HCT116 (cell line): ENCODE data around the gene TPH2. TPM values are rescaled to one million over a fixed set of nuclear protein-coding genes. Genes with fewer than 3 reads are reported as not detected.

Source experiments
- ATAC-seq: fragments of 200-7000 bp; cut with Tn5 transposase; 2 replicates; pipeline ENCODE4 v1.9.1; 2020; ENCODE audit warnings: mild to moderate bottlenecking, moderate library complexity
- BruUV-seq: library from RNA; stranded (reverse); fragments of 400-500 nt; replicated peaks from 2 replicates; lab custom pipeline; 2021; lab: Mats Ljungman, UMichigan
- CTCF ChIA-PET: fragments of 300-600 bp; sonication (Branson Sonifier 250); formaldehyde crosslinking; loops from one replicate; lab custom pipeline; 2021; ENCODE audit warnings: antibody characterized with exemption; lab: Charles Lee
- POLR2A ChIA-PET: fragments of 300-600, 350-600 bp; sonication (Branson Sonifier 250); formaldehyde crosslinking; loops from one replicate; lab custom pipeline; 2021; ENCODE audit warnings: antibody characterized with exemption; lab: Charles Lee
- RAD21 ChIA-PET, 2 experiments: fragments of 300-600 bp; sonication (Branson Sonifier 250); formaldehyde crosslinking; loops; one replicate each; lab custom pipeline; 2023; ENCODE audit warnings: low total read pairs in 2 of 2; ENCODE audit not compliant: uncharacterized antibody in 2 of 2, unreplicated experiment in 2 of 2, low non-redundant PET in 1 of 2; lab: Charles Lee
- DNase-seq: peaks from one replicate; pipeline ENCODE4 v3.0.0-alpha.2; 2010; ENCODE audit warnings: low read depth, low spot score
- H2AFZ ChIP-seq: fragments of 200-600 bp; shearing (Covaris generic), sonication (generic); 2 replicates; pipeline ENCODE4 v1.6.1; 2017; ENCODE audit warnings: low read depth, mixed run types, mixed read lengths, antibody characterized with exemption, low read length; ENCODE audit not compliant: poor library complexity, severe bottlenecking
- H3K27ac ChIP-seq: 2 replicates; pipeline ENCODE4 v1.5.1; 2012; ENCODE audit warnings: low read depth, low read length
- H3K27me3 ChIP-seq: fragments of 200-600 bp; sonication (generic); 2 replicates; pipeline ENCODE4 v1.6.1; 2016; ENCODE audit warnings: mixed run types, low read length, mixed read lengths; ENCODE audit not compliant: insufficient read depth
- H3K36me3 ChIP-seq, 2 experiments: fragments of 200-500 bp in 1 of 2; fragments of 200-600 bp in 1 of 2; sonication (Bioruptor generic) in 1 of 2; sonication (generic) in 1 of 2; 2 replicates each; pipeline versions ENCODE4 v1.5.1 to v1.6.1; 2014 to 2016; ENCODE audit warnings: low read length in 2 of 2, inconsistent platforms in 1 of 2, mixed read lengths in 1 of 2, mixed run types in 1 of 2; ENCODE audit not compliant: insufficient read depth in 2 of 2, control insufficient read depth in 1 of 2
- H3K4me1 ChIP-seq, 2 experiments: fragments of 200-600 bp in 1 of 2; sonication (generic) in 1 of 2; 2 replicates each; pipeline versions ENCODE4 v1.5.1 to v1.6.1; 2012 to 2017; ENCODE audit warnings: low read length in 2 of 2, inconsistent platforms in 1 of 2, mild to moderate bottlenecking in 1 of 2, mixed read lengths in 1 of 2, mixed run types in 1 of 2, moderate library complexity in 1 of 2; ENCODE audit not compliant: insufficient read depth in 2 of 2, control insufficient read depth in 1 of 2
- H3K4me2 ChIP-seq: fragments of 200-600 bp; sonication (generic); 2 replicates; pipeline ENCODE4 v1.6.1; 2017; ENCODE audit warnings: mixed run types, low read length, mixed read lengths
- H3K4me3 ChIP-seq, 2 experiments: fragments of 200-600 bp in 1 of 2; sonication (generic) in 1 of 2; replicated peaks in 1 of 2; 2 replicates each; pipeline ENCODE4 v1.5.1; 2011 to 2016; ENCODE audit warnings: low read length in 2 of 2, control low read depth in 1 of 2, low read depth in 1 of 2, mild to moderate bottlenecking in 1 of 2, mixed read lengths in 1 of 2, mixed run types in 1 of 2
- H3K79me2 ChIP-seq: fragments of 200-600 bp; sonication (generic); 2 replicates; pipeline ENCODE4 v1.6.1; 2017; ENCODE audit warnings: mild to moderate bottlenecking, mixed run types, low read length, moderate library complexity, mixed read lengths; ENCODE audit not compliant: insufficient read depth
- H3K9ac ChIP-seq: fragments of 200-600 bp; sonication (generic); 2 replicates; pipeline ENCODE4 v1.6.1; 2016; ENCODE audit warnings: low read length, mixed read lengths
- H3K9me2 ChIP-seq: fragments of 200-600 bp; sonication (generic), shearing (Covaris generic); 2 replicates; pipeline ENCODE4 v1.6.1; 2017; ENCODE audit warnings: mixed run types, mild to moderate bottlenecking, moderate library complexity; ENCODE audit not compliant: insufficient read depth
- H3K9me3 ChIP-seq, 2 experiments: fragments of 200-500 bp in 1 of 2; fragments of 200-600 bp in 1 of 2; sonication (Bioruptor generic) in 1 of 2; sonication (generic) in 1 of 2; 2 replicates each; pipeline ENCODE4 v1.6.1; 2014 to 2017; ENCODE audit warnings: low read length in 2 of 2, mixed read lengths in 2 of 2, inconsistent platforms in 1 of 2, low read depth in 1 of 2, mild to moderate bottlenecking in 1 of 2, mixed run types in 1 of 2, moderate library complexity in 1 of 2; ENCODE audit not compliant: control insufficient read depth in 1 of 2, insufficient read depth in 1 of 2
- H4K20me1 ChIP-seq: fragments of 200-600 bp; sonication (generic), shearing (Covaris generic); 2 replicates; pipeline ENCODE4 v1.6.1; 2017; ENCODE audit warnings: mixed run types, mild to moderate bottlenecking, moderate library complexity; ENCODE audit not compliant: insufficient read depth
- EGR1 ChIP-seq: IDR thresholded peaks from 2 replicates; pipeline ENCODE4 v1.6.1; 2012; ENCODE audit warnings: low read depth
- EZH2 ChIP-seq: fragments of 200-600 bp; sonication (generic); IDR thresholded peaks from 2 replicates; pipeline ENCODE4 v1.6.1; 2017; ENCODE audit warnings: antibody characterized with exemption, mixed run types
- FOSL1 ChIP-seq: IDR thresholded peaks from 2 replicates; pipeline ENCODE4 v1.6.1; 2012; ENCODE audit warnings: low read depth
- POLR2A ChIP-seq: IDR thresholded peaks from 2 replicates; pipeline ENCODE4 v1.7.0; 2011; ENCODE audit warnings: borderline replicate concordance; ENCODE audit not compliant: insufficient read depth, insufficient read length; ENCODE audit errors: extremely low read depth
- POLR2AphosphoS5 ChIP-seq: IDR thresholded peaks from 2 replicates; pipeline ENCODE4 v1.6.1; 2011; ENCODE audit warnings: mild to moderate bottlenecking, low read depth, low read length, moderate library complexity
- SIN3A ChIP-seq: IDR thresholded peaks from 2 replicates; pipeline ENCODE4 v1.6.1; 2012; ENCODE audit warnings: low read depth
- TCF7L2 ChIP-seq: IDR thresholded peaks from 2 replicates; pipeline ENCODE4 v1.7.0; 2011; ENCODE audit warnings: borderline replicate concordance, inconsistent platforms; ENCODE audit not compliant: insufficient read depth, insufficient read length; ENCODE audit errors: extremely low read depth
- YY1 ChIP-seq: IDR thresholded peaks from 2 replicates; pipeline ENCODE4 v1.6.1; 2011; ENCODE audit warnings: low read length, low read depth, moderate library complexity, mild to moderate bottlenecking; ENCODE audit not compliant: insufficient replicate concordance; ENCODE audit errors: extremely low read depth
- ZFX ChIP-seq: fragments of 450-650 bp; IDR thresholded peaks from 2 replicates; pipeline ENCODE4 v1.6.1; 2017
- ZNF274 ChIP-seq: fragments of 200-500 bp; sonication (Bioruptor generic); IDR thresholded peaks from 2 replicates; pipeline ENCODE4 v1.6.1; 2014; ENCODE audit warnings: mild to moderate bottlenecking, low read depth, low read length, inconsistent platforms
- intact Hi-C: fragments of 100-400 bp; cut with micrococcal nuclease; formaldehyde crosslinking; loops from 2 replicates; pipeline ENCODE4 v1.10.0; 2022
- total RNA-seq: library from RNA; stranded (reverse); gene quantifications from one replicate; pipeline ENCODE4 v1.2.1, GENCODE V29; 2021; ENCODE audit not compliant: unreplicated experiment
- TF ChIP-seq, protein P1 (sequence below): IDR thresholded peaks from 2 replicates; pipeline ENCODE4 v1.6.1; 2012
- TF ChIP-seq, protein P2 (sequence below): IDR thresholded peaks from 2 replicates; pipeline ENCODE4 v1.6.1; 2011; ENCODE audit warnings: mild to moderate bottlenecking, low read length, moderate library complexity; ENCODE audit not compliant: insufficient replicate concordance; ENCODE audit errors: extremely low read depth

TPH2 gene
- total RNA-seq, 1 experiment from 2014 or later: not detected

DNA sequence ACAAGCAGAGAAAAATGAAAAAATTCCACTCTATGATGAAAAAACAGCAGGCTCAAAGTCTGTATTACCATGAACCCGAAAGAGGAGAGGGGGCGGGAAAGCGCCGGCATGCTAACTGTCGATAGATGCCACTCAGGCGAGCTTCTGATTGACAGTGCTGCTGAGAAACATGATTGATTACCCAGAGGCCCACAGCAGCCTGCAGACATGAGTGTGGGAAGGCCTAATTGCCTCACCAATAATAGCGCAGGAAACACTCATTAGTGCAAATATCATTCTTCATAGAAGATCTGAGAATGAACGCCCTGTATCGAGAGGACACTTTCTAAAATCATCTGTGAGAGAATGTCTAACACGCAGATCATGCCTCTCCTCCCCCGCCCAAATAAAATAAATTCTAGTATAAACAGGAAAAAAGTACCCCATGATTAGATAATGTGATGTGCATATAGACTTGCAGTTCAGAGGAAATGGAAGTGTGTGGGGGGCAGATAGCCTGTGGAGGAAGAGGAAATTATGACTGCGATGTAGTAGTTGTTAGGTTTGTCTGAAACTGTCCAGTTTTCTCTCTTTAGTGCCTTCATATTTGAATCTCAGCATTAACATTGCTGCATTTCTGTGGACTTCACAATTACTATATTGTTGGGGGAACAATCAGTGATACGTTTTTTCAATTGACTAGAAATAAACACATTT, 15.6 kb downstream of the TPH2 start (continued):
- TF ChIP-seq, protein P1, sequence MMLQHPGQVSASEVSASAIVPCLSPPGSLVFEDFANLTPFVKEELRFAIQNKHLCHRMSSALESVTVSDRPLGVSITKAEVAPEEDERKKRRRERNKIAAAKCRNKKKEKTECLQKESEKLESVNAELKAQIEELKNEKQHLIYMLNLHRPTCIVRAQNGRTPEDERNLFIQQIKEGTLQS: no peak
- TF ChIP-seq, protein P2, sequence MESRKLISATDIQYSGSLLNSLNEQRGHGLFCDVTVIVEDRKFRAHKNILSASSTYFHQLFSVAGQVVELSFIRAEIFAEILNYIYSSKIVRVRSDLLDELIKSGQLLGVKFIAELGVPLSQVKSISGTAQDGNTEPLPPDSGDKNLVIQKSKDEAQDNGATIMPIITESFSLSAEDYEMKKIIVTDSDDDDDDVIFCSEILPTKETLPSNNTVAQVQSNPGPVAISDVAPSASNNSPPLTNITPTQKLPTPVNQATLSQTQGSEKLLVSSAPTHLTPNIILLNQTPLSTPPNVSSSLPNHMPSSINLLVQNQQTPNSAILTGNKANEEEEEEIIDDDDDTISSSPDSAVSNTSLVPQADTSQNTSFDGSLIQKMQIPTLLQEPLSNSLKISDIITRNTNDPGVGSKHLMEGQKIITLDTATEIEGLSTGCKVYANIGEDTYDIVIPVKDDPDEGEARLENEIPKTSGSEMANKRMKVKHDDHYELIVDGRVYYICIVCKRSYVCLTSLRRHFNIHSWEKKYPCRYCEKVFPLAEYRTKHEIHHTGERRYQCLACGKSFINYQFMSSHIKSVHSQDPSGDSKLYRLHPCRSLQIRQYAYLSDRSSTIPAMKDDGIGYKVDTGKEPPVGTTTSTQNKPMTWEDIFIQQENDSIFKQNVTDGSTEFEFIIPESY: no peak
- TF ChIP-seq TCF7L2: no peak

DNA sequence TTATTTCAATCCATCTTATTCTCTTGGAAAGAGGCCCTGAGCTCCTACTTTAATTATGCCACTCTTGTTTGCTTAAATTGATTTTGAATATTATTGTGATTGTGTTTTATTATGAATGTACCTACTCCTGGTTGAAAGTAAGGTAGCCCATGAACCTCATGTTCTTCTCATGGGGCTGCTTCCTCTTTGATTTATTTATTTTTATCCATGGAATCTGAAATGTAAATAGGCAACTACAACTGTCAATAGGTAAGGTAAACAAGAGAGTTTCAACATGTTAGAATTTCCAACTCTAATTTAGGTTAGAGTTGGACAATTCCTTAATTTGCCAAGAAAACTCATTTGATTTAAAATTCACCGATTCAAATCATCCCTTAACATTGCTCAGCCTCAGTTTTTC, 16.2 kb downstream of the TPH2 start:
- Histone ChIP-seq H3K9ac (no peak overlapping the region), H3K9me2 (no peaks in the 10 kb centered on the region)
- DNase-seq: no peak
- TF ChIP-seq ZNF274 (no peak), YY1 (no peak), ZFX (no peak), FOSL1 (no peak), POLR2AphosphoS5 (no peak), TCF7L2 (no peak), POLR2A (no peak), SIN3A (no peak), EGR1 (no peak), EZH2 (no peak)
- TF ChIP-seq, protein P2: no peak
- TF ChIP-seq, all 23 proteins: peak for 0
- Histone ChIP-seq H2AFZ (no peak overlapping the region), H3K79me2 (no peaks in the 10 kb centered on the region), H3K9me3 (no peaks in the 10 kb centered on the region), H3K27me3 (0 out of 2 replicates have a peak, but pooled peaks cover 4% of the 10 kb centered on the region), H3K4me2 (no peak overlapping the region), H3K36me3 (no peaks in the 10 kb centered on the region), H3K4me3 (no peak overlapping the region), H4K20me1 (no peaks in the 10 kb centered on the region), H3K4me1 (no peaks in the 10 kb centered on the region), H3K27ac (no peak overlapping the region)
- intact Hi-C loops: no loop called here
- ChIA-PET CTCF (no interaction called here), POLR2A (no interaction called here), RAD21 (no interaction called here)
- ATAC-seq: no peak
- BruUV-seq: no TSS peak
